HUES48 (cell line): ENCODE data around the gene XPR1.

Experiments
- H3K27ac ChIP-seq: one replicate; pipeline ENCODE4 v1.7.0; 2013; ENCODE audit warnings: low read depth, low read length, inconsistent platforms
- H3K27me3 ChIP-seq: 2 replicates; pipeline ENCODE4 v1.6.1; 2013; ENCODE audit warnings: mild to moderate bottlenecking, low read length; ENCODE audit not compliant: control insufficient read depth, insufficient read depth
- H3K36me3 ChIP-seq: 2 replicates; pipeline ENCODE4 v1.6.1; 2013; ENCODE audit warnings: low read length; ENCODE audit not compliant: control insufficient read depth, insufficient read depth
- H3K4me1 ChIP-seq: 2 replicates; pipeline ENCODE4 v1.6.1; 2013; ENCODE audit warnings: mild to moderate bottlenecking, low read length; ENCODE audit not compliant: control insufficient read depth, insufficient read depth
- H3K4me3 ChIP-seq: 2 replicates; pipeline ENCODE4 v1.5.1; 2013; ENCODE audit warnings: mild to moderate bottlenecking, low read depth, low read length
- H3K9ac ChIP-seq: 2 replicates; pipeline ENCODE4 v1.6.1; 2013; ENCODE audit warnings: mild to moderate bottlenecking, low read depth, low read length, moderate library complexity
- H3K9me3 ChIP-seq: 2 replicates; pipeline ENCODE4 v1.6.1; 2013; ENCODE audit warnings: low read length; ENCODE audit not compliant: control insufficient read depth, insufficient read depth

XPR1 gene

DNA sequence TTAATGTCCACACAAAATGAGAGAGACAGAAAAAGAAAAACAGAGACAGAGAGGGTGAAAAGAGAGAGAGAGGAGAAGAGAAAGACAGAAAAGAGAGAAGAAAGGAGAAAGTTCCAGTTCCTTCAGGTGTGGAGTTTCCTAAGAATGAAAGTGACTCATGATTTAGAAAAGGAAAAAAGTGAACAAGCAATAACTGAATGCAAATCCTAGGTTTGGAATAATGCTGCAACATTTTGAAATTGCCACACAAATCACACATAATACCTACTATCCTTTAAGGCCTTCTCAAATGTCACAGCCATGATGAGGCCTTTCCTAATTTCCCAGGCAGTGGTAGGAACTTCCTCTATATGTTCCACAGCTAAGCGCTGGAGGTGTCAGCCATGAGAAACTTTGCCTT is 31.5 kb upstream of the XPR1 start:
- H3K4me3 ChIP-seq, result no peak overlapping the region
- peaks cover 7% of the 10 kb centered on the region; the same call in 1 of the 2 replicates for H3K4me1 ChIP-seq
- no peak overlapping the region for H3K27ac ChIP-seq
- no peak overlapping the region for H3K9ac ChIP-seq
- no peaks in the 10 kb centered on the region for H3K9me3 ChIP-seq
- H3K27me3 ChIP-seq, result no peaks in the 10 kb centered on the region
- H3K36me3 ChIP-seq, result no peaks in the 10 kb centered on the region

DNA sequence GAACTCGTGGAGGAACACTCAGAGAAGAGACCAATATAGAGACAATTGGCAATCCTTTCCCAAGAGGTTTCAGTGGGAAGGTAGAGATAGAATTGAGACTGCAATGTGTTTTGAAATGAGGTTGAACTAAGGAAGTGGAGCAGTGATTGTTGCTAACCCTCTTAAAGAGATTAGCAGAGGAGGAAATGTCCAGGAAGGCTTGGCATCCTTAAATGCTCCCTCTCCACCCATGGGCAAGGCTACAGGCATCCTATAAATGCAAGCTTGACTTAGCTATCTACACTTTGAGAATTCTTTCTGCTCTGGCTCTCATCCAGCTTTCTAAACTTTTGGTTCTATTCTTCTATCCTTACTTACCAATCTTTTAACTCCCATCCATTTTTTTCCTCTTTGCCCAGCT is 30.3 kb upstream of the XPR1 start:
- H3K4me1 ChIP-seq, result peaks cover 14% of the 10 kb centered on the region; the same call in 1 of the 2 replicates
- H3K9me3 ChIP-seq, result no peaks in the 10 kb centered on the region
- no peaks in the 10 kb centered on the region for H3K36me3 ChIP-seq

DNA sequence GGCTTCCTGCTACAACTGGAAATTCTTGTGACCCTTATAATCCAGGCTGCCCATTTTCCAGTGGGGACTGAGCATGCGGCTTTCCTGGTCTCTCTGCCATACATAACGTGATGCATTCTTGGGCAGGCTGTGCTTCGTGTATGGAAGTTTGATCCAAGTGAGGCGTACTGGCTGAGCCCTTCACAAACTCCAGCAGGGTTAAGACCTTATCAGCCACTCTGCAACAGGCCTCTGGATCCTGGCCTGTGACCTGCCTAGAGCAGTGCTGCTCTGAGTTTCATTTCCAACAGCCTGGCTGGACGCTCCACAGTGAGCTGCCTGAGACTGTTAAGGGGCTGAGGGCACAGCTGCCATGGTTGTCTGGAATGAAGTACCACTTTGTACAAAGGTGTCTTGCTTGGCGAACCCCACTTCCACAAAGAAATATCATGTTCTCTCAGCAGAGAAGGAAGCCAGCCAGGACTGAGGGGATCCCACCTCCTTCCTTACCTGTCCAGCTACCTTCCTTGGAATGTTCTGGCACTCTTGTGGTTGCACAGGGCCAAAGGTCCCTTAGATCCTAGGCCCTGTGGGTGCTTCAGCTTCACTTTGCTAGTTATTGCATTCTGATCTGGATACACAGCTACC is 28.5 kb upstream of the XPR1 start:
- no peak overlapping the region for H3K9ac ChIP-seq
- no peak overlapping the region for H3K27ac ChIP-seq
- H3K4me3 ChIP-seq, result no peak overlapping the region
- H3K36me3 ChIP-seq, result no peaks in the 10 kb centered on the region
- H3K4me1 ChIP-seq, result peaks cover 15% of the 10 kb centered on the region; the same call in 1 of the 2 replicates
- H3K9me3 ChIP-seq, result no peaks in the 10 kb centered on the region
- H3K27me3 ChIP-seq, result no peaks in the 10 kb centered on the region

More for the DNA sequence above, 30.3 kb upstream of the XPR1 start:
- Histone ChIP-seq H3K4me3 (no peak overlapping the region), H3K27ac (no peak overlapping the region), H3K9ac (no peak overlapping the region), H3K27me3 (no peaks in the 10 kb centered on the region)

DNA sequence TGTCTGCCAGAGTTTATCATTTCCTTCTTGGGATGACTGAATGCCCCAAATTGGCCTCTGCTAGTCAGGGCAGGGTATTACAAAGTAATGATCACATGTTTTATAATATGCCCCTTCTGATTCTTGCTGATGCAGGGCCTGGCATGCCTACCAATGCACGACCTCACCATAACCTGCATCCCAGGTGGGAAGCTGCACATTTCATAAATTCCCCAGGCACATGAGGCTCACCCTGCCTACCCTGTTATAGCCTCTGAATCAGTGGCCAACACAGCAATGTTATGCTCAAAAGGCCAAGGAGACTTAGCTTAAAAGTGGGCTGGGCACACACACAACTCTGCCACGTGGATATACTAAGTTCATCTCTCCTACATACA is 28.0 kb upstream of the XPR1 start:
- Histone ChIP-seq H3K27me3 (no peaks in the 10 kb centered on the region), H3K9me3 (no peaks in the 10 kb centered on the region), H3K9ac (no peak overlapping the region), H3K36me3 (no peaks in the 10 kb centered on the region), H3K4me3 (no peak overlapping the region), H3K27ac (no peak overlapping the region), H3K4me1 (peaks cover 14% of the 10 kb centered on the region; the same call in 1 of the 2 replicates)

DNA sequence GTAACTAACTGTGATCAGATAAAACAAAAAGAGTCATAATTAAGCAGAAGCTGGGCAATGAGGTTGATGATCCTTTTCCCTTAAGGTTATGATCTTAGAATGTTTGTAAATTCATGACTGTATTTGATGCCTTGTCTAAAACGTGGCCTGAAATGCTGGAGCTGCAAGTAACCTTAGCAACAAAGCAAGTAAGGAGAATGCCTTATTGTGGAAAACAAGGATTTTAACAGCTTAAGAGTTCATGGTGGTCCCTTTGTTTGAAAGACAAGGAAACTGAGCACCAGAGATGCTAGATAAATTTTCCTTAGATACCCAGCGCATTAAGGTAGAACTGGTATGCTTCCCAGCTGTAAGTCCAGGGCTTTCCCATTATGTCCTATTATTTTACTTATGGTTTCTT is 25.7 kb upstream of the XPR1 start:
- Histone ChIP-seq H3K4me3 (no peak overlapping the region), H3K4me1 (peaks cover 23% of the 10 kb centered on the region; the same call in 1 of the 2 replicates), H3K9ac (no peak overlapping the region), H3K27ac (no peak overlapping the region), H3K36me3 (no peaks in the 10 kb centered on the region), H3K27me3 (no peaks in the 10 kb centered on the region), H3K9me3 (no peaks in the 10 kb centered on the region)

DNA sequence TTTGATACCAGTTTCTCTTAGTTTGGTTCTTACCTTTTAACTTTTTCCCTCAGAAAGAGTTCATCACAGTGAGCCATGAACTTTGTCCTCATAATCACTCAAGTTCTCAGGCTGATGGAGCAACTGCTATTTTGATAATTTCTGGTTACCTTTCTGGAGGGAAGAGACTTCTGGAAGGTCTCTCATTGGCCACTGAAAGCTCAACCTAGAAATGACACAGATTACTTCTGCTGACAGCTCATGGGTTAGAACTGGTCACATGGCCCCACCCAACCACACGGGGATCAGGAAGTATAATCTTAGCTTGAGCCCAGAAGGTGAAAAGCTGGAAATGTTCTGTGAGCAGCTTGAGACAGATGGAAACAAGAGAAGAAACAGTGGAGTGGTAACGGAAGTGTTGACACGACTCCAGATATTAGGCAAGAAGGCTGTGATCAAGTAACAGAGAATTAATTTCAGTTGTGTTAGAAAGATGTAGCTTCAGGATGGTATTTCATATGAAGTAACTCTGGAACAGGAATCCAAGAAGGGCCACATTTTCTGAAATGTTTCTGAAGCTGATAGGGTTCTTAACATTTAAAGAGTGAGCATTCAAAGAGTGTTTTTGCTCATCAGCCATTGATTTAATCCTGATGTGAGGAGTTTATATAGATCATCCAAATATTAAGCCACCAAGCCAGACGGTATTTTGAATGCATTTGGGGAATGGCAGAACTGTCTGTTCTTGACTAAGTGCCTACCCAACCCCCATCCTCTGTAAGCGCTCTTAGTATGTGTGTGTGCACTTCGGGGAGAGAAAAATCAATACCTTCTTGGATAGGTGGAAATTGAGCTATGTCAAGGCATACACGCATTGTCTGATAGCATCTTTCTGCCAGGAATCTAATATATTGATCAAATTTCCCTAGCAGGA is 21.9 kb upstream of the XPR1 start:
- Histone ChIP-seq H3K4me1 (peaks cover 26% of the 10 kb centered on the region; the same call in 1 of the 2 replicates), H3K4me3 (no peak overlapping the region), H3K27me3 (no peaks in the 10 kb centered on the region), H3K36me3 (no peaks in the 10 kb centered on the region), H3K9ac (no peak overlapping the region), H3K9me3 (no peaks in the 10 kb centered on the region), H3K27ac (no peak overlapping the region)

DNA sequence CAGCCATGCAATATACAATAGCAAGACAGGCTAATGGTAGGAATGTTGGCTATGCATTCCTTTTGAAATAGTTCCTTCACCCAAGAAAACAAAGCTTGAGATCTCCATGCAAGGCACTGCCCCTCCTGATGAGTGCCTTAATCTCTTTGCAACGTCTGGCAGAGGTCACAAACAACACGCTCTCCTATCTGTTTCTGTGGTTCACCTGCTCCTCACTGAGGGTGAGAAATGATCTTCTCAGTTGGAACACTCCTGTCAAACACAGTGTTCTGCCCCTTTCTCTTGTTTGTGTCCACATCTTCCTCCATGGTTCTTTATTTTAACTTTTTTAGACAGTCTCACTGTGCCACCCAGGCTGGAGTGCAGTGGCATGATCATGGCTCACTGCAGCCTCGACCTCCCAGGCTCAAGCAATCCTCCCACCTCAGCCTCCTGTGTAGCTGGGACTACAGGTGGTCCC is 21.2 kb upstream of the XPR1 start:
- H3K4me1 ChIP-seq, result peaks cover 26% of the 10 kb centered on the region; the same call in 1 of the 2 replicates
- H3K27me3 ChIP-seq, result no peaks in the 10 kb centered on the region
- H3K4me3 ChIP-seq, result no peak overlapping the region
- no peak overlapping the region for H3K9ac ChIP-seq
- H3K9me3 ChIP-seq, result no peaks in the 10 kb centered on the region
- H3K27ac ChIP-seq, result no peak overlapping the region
- no peaks in the 10 kb centered on the region for H3K36me3 ChIP-seq

DNA sequence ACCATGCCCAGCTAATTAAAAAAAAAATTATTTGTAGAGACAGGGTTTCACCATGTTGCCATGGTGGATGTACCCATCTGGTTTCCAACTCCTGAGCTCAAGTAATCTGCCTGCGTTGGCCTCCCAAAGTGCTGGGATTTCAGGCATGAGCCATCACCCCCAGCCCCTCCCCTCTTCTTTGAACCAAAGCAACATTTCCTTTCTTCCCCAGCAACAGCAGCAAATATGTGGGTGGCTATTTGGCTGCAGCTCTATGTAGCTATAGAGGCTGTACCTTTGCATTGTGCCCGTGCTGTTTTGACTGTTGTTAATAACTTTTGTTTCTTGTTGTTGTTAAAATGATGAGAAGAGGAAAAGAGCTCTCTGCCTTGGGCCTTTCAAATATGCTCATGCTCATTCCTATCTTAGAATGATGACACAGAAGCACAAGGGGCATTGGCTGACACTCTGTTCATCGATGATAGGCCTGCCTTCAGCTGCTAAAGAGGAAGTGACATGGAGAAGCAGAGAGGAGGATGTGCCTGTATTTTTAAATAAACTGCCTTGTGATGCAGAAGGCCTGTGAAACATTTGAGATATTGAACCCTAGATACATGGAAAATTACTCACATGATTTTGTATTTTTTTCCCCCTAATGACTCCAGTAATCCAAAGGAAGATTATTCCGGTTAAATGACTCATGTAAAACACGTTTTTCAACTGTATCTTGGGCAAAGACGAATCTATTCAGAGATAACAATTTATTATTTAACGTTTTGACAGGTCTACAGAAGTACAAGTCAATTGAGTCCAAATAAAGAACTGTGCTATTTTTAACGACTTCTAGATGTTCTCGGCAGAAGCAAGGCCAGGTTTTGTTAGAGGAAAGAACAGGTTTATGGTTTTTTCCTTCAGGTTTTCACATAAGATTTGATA is 20.5 kb upstream of the XPR1 start:
- Histone ChIP-seq H3K9me3 (no peaks in the 10 kb centered on the region), H3K36me3 (no peaks in the 10 kb centered on the region), H3K4me3 (no peak overlapping the region), H3K9ac (no peak overlapping the region), H3K4me1 (peaks cover 22% of the 10 kb centered on the region; the same call in 1 of the 2 replicates), H3K27me3 (no peaks in the 10 kb centered on the region), H3K27ac (no peak overlapping the region)

DNA sequence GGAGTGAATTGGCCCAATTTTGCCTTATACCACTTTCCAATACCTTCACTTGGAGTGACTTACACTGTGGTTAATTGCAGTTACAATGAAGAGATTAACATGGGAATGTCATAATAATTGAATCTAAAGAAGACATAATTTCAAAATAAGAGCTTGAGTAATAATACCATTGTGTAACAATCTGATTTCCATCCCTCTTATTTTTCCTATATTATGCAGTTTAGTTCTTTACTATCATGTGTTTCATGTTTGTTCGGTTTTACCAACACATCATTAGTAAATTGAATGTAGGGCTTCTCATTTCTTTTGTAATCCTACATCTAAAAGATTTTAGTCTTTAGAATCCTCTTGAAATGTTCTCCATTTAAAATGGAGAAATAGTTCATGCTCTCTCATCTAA is 19.2 kb upstream of the XPR1 start:
- Histone ChIP-seq H3K4me3 (no peak overlapping the region), H3K9me3 (no peaks in the 10 kb centered on the region), H3K27ac (no peak overlapping the region), H3K27me3 (no peaks in the 10 kb centered on the region), H3K36me3 (no peaks in the 10 kb centered on the region), H3K4me1 (peaks cover 18% of the 10 kb centered on the region; the same call in 1 of the 2 replicates), H3K9ac (no peak overlapping the region)

DNA sequence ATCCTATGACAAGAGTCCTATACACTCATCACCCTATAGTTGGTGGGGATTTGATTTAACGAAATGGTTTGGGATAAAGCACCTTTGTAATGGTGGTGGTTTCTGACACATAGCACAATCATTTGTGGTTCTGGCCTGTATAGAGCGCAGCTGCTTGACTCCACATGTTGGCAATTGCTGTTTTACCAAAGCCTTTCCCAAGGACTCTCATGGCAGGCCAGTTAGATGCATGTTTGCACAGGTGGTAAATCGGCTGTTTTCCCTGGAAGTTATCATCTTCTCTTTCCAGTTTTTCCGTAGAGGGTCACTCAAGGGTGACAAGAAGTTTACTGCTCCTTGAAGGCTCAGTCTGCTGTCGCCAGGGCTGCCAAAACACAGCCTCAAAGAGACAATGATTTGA is 17.1 kb upstream of the XPR1 start:
- no peak overlapping the region for H3K9ac ChIP-seq
- H3K4me1 ChIP-seq, result peaks cover 17% of the 10 kb centered on the region; the same call in 1 of the 2 replicates
- no peaks in the 10 kb centered on the region for H3K36me3 ChIP-seq
- H3K9me3 ChIP-seq, result no peaks in the 10 kb centered on the region
- no peak overlapping the region for H3K4me3 ChIP-seq
- H3K27me3 ChIP-seq, result no peaks in the 10 kb centered on the region
- no peak overlapping the region for H3K27ac ChIP-seq
